HG03139 (cell line): Measurements from ENCODE around the gene HERC5.
A peak's percentile ranks its signal among the peaks of the same experiment; 100 is the strongest.
"Not testable (repeated sequence)": the region's sequence is repeated elsewhere in the genome, so short reads cannot be mapped to it uniquely, and the experiment has no call there.

Experiments
- ATAC-seq: cut with Tn5 transposase; IDR thresholded peaks from one replicate; pipeline ENCODE4 v1.9.1; 2021; ENCODE audit not compliant: unreplicated experiment

HERC5 gene

DNA sequence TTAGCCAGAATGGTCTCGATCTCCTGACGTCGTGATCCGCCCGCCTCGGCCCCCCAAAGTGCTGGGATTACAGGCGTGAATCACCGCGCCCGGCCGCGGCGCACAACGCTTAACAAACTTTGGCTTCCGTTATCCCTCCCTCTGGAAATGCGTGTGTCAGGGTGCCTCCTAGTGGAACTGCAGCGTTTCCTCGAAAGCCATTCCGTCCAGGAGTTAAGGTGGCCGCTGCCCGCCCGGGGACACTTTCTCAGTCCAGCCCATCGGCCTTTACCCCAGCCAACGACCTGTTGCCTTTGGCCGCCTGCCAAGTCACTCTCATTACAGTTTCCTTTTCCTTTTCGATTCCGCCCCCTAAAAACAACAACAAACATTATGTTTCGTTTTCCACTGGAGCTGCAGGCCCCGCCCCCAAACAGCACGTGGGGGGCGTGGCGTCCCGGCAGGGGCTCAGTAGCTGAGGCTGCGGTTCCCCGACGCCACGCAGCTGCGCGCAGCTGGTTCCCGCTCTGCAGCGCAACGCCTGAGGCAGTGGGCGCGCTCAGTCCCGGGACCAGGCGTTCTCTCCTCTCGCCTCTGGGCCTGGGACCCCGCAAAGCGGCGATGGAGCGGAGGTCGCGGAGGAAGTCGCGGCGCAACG, at the start of gene HERC5:
TSS of gene HERC5 (plus strand) at position 450 of the 637 bp plus-strand sequence. CDS start at position 601, 151 bp downstream.
- peak; percentile 91 for ATAC-seq

DNA sequence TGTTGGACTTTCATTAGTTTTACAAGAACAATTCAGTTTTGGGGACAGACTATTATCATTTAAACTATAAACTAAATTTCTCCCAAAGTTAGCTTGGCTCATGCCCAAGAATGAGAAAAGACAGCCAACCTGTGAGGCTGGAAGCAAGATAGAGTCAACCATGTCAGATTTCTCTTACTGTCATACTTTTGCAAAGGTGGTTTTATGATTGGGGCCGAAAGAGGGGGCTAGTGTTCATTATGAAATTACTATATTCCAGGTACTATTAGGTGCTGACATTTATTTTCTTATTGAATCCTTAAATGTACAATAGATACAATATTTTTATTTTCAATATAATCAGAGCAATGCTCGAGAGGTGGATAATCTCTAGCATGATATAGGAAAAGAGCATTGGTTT, 47.7 kb upstream of the HERC5 start:
- ATAC-seq = no peak

DNA sequence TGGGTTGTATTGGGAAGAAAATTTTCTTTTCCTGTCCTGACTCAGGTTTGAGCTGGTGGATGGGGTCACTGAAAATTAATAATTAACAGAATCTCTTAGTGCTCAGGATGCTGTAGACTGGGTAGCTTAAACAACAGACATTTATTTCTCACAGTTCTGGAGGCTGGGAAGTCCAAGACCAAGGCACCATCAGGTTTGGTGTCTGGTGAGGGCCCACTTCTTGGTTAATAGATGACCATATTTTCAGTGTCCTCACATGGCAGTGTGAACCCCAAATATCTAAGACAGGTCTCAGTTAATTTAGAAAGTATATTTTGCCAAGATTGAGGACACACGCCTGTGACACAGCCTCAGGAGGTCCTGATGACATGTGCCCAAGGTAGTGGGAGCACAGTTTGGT, 47.1 kb upstream of the HERC5 start:
- ATAC-seq = no peak

DNA sequence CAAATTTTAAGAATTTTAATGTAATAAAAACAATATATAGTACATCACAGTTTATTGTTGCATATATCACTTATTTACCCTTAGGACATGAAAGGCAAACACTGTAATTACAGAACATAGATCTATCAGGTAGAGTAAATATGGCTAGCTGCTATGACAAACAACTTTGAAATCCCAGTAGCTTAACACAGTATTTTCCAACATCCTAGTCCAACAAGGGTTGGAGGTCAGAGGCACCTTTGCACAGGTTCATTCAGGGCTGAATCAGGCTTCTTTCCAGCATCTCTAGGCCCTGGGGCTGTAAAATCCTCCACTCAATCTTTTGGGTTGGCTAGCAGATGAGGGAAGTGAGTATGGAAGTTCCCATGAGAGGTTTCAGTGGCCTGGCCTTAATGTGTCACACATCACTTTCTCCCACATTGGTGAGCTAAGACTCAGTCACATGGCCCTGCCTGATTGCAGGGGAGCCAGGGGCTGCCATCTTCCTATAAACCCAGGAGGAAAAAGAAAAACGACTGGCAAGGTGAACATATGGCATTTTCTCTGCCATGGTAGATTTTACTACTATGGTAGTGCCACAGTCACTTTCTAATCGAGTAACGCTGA, 45.3 kb upstream of the HERC5 start:
- ATAC-seq = no peak

DNA sequence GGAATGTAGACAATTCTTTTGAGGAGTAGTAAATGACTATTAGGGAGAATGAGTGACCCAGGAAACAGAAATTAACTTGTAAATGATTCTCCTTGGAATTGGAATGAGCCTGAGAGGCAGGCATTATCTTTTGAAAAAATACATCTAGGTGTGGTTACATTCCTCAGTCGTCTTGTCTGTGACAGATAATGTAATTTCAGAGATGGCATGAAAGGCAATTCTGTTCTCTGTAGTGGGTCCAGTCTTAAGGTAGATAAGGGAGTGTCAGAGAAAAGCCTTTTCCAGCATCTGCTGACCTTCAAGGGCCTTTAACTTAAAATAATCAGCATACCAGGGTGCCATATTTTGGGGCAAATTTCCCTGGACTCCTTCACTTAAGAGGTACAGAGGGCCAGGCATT, 43.1 kb upstream of the HERC5 start:
- no peak for ATAC-seq

DNA sequence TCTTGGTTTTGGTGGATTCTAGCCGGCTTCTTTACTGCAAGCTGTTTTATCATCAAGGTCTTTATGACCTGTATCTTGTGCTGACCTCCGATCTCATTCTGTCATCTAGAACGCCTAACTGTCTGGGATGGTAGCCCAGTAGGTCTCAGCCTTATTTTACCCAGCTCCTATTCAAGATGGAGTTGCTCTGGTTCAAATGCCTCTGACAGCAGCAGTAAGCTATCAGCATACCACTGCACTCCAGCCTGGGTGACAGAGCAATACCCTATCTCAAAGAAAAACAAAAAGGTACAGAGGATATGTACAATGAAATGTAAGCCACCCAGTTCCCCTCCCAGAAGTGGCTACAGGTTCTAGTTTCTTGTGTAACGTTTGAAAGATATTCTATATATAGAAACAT, 42.2 kb upstream of the HERC5 start:
- no peak for ATAC-seq

DNA sequence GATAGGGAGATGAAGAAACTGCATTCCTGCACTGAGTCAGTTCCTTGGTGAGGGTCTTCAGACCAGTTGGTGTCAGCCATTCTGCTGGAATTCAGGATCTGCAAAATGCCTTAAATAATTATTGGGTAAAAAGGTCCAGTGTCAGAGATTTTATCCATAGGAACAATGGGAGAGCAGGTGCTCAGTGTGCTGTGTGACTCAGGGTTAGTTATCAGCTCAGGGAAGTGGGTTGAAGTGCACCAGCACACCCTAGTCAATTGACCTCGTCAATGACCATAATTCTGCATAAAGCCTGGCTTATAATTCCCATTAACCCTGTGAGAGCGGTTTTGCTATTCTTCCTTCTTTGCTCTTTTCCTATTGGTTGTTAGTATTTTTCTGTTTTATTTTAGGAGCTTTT, 40.9 kb upstream of the HERC5 start:
- ATAC-seq = no peak

DNA sequence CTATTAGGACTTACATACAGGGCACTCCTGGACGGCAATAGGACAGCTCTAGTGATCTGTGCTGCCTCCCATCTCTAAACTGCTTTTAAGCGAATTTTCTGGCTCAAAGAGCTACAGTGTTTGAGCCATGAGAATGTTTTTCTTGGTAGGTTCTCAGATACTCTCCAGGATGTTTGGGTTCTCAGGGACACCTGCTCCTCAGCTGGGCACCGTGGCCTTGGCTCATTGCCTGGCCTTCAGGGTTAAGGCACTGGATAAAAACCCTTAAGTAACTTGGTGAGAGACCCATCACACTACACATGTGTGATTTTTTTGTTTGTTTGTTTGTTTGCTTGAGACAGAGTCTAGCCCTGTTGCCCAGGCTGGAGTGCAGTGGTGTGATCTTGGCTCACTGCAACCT, 38.5 kb upstream of the HERC5 start:
- ATAC-seq = no peak

DNA sequence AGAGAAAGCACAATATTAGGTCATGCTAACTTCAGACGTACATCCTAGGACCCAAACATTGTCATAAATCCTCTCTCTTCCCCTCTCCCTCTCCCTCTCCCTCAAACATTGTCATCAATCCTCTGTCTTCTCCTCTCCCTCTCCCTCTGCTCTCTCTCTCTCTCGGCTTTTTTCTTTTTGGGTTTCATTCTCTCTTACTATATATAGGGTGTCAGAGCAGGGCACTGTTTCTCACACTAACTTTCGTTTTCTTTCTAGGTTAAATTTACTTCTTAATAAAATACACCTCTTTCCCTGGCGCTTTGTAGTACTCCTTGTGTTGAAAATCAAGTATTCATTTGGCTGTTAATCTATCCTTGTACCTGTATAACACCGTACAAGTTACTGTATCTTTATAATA, 37.0 kb upstream of the HERC5 start:
- ATAC-seq = no peak

DNA sequence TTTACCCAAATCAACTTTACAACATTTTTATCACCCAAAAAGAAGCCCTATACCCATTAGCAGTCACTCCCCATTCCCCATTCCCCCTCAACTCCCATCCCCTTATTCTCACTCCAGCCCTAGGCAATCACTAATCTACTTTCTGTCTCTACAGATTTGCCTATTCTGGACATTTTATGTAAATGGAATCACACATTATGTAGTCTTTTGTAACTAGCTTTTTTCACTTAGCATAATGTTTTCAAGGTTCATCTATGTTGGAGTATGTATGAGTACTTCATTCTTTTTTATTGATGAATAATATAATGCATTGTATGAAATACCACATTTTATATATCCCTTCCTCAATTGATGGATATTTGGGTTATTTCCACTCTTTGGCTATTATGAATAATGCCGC, 36.1 kb upstream of the HERC5 start:
- no peak for ATAC-seq

DNA sequence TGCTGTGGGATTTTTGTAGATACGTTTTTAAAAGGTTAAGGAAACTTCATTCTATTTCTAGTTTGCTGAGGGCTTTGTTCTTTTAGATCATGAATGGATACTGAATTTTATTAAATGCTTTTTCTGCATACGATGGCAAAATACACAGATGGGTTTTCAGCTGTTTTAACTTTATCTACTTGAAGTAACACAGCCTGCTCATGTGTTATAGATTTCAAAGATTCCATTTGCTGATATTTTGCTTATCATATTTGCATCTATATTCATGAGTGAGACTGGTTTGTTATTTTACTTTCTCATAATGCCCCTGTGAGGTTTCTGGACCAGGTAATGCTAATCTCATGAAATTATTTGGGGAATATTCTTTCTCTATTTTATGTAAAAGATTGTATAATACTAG, 34.5 kb upstream of the HERC5 start:
- no peak for ATAC-seq

DNA sequence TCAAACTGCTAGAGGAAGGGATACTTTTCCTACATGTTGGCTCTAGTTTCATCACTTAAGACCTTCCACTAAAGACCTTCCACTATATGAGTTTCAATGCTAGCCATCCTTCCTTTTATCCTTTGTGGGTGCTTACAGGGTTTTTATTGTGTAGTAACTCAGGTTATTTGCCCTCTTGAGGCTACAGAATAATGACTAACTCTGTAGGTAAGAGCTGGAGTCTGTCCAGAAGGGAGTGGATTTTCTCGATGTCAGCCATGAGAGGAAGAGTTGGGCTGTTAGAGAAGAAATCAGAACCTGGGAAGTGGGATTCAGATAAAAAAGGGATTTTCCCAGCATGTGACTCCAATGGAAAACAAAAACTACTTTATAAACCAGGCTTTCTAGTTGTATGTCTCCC, 27.5 kb upstream of the HERC5 start:
- no peak for ATAC-seq

DNA sequence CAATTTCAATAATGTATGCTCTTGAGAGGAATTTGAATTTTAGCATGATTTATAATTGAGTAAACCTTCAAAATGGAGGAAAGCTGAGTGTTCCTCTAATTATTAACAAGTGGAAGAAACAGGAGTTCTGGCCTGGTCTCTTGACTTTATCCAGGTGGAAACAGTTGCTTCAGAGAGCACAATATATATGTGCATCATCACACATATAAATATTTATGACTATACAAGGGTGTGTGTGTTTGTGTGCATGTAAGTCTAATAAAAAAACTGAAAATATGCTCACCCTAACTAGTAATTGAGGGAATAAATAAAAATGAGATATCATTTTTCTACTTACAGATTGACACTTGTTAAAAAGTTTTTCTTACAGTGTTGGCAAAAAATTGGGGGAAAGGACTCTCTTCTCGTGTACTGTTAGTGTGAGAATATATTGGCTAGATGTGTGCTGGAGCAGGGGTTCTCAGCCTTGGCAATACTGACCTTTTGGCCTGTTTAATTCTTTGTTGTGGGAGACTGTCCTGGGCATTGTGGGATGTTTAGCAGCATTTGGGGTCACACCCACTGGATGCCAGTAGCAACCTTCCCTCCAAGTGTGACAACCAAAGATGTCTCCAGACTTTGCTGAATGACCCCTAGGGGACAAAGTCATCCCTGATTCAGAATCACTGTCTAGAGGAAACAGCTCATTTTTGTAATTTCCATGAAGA, 20.8 kb upstream of the HERC5 start:
- ATAC-seq = no peak

DNA sequence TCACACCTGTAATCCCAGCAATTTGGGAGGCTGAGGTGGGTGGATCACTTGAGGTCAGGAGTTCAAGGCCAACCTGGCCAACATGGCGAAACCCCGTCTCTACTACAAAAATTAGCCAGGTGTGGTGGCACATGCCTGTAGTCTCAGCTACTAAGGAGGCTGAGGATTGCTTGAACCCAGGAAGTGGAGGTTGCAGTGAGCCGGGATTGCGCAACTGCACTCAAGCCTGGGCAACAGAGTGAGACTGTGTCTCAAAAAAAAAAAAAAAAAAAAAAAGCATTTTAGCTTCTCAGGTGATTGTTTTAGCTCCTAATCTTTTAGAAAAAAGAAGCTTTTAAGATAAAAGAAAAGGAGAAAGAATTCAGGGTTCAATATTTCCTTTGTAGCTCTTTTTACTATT, 19.0 kb upstream of the HERC5 start:
- ATAC-seq = not testable (repeated sequence)

DNA sequence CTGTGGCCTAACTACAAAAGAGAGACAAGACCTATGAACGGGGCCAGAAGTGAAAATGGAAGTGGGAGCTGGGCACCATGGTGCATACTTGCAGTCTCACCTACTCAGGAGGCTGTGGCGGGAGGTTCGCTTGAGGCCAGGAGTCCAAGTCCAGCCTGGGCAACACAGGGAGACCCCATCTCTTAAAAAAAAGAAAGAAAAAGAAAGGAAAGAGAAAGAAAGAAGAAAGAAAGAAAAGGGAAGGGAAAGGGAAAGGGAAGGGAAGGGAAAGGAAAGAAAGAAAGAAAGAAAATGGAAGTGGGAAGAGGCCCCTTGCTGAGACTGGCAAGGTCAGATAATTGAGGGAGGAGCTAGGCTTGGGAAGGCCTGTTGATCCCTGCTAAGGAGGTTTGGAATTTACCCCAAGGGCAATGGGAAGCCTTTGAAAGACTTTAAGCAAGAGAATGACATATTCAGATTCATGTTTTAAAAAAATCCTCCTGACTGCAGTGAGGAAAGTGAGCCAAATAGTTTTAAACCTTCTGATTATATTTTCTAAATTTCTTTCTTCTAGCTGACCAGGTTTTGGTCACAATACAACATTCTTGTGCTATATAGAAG, 17.7 kb upstream of the HERC5 start:
- no peak for ATAC-seq

DNA sequence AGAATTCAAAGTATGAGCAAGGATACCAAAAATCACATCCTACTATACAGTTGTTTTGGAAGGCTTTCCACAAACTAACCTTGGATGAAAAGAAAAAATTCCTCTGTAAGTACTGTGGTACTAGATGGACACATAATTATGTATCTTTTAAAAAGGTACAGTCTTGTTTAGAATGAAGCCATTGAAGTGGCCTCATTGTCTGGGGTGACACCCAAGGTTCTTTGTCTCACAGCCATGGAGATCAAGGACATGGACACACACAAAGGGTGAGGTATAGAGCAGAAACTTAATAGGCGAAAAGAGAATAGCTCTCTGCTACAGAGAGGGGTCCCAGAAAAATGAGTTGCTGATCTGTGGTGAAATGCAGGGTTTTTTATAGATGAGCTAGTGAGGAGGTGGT, 16.8 kb upstream of the HERC5 start:
- ATAC-seq = no peak

DNA sequence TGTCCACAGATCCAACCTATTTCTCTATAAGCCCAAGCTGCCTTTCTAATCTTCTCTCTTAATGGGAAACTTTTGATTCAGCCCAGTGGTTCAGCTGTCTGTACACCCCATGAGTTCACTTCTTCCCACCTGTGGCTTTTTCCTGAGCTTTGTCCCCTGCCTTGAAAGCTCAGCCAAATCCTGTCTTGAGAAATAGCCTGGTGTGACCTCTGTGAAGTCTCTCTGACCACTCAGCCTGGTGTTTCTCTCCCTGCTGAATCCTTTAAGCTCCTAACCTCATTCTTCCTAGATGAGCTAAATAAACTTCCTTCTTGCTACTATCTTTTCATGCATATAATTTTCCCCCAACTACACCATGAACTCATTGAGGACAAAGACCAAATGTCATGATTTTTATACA, 15.2 kb upstream of the HERC5 start:
- ATAC-seq = no peak

DNA sequence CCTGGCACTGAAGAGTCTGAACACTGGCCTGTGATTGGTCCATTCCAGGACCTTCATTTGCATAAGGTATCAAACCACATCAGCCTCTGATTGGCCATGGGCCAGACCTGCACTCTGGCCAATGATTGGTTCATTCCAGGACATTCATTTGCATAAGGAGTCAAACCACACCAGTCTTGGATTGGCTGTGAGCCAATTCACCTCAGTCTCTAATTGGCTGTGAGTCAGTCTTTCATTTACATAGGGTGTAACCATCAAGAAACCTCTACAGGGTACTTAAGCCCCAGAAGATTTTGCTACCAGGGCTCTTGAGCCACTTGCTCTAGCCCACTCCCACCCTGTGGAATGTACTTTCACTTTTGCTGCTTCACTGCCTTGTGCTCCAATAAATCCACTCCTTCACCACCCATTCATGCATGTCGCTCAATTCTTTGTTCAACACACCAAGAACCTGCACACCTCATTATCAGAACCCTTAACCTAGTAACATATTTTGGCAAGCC, 14.2 kb upstream of the HERC5 start:
- ATAC-seq = no peak

DNA sequence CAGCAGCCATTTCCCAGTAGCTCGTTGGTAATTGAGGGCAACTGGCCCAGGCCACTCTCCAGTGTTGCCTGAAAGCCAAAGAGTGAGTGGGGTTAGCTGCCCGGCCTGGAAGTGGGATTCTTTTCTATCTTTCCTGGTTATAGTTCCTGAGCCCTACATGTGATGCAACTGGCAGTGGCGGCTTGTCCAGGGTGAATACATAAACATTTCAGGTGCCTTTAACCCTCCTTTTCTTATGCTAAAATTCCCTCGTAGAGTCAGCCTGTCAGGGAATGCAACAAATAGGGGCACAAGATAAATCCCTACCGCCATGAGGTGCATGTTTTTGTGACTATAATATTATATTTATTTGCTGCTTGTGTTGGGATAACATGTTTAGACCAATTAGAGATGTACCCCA, 13.4 kb upstream of the HERC5 start:
- ATAC-seq = no peak

DNA sequence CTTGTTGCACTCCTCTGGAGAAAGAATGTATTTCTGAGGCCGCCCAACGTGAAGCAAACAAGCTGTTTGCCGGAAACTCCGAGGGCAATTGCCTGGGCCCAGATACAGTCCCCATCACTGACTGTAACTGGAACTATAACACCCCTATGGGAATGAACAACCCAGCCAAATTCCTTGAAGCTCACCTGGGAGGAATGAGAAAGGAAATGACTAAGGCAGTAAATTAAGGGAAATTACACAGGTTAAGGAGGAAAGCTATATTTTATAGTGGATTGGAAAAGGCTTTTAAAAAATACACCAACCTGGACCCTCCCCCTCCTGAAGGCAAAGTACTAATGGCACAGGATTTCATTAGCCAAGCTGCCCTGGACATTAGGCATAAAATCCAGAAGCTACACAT, 11.7 kb upstream of the HERC5 start:
- ATAC-seq = no peak

DNA sequence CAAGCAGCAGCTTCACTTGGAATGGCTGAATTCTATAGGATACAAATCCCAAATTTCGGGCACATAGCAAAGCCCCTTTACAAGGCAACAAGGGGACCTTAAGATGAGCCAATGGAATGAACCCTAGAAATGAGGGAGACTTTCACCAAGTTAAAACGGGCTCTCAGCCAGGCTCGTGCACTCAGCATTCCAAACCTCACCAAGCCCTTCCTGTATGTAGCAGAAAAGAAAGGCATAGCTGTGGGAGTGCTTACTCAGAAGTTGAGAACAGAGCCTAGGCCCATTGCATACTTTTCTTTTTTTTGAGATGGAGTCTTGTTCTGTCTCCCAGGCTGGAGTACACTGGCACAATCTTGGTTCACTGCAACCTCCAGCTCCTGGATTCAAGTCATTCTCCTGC, 10.8 kb upstream of the HERC5 start:
- ATAC-seq = no peak
